IMR-90 (cell line): ENCODE data around the gene LHX1. TPM values are rescaled to one million over a fixed set of nuclear protein-coding genes. Genes with fewer than 3 reads are reported as not detected.

Experiments
- ATAC-seq: fragments of 200-7000 bp; cut with Tn5 transposase; 2 replicates; pipeline ENCODE4 v1.9.1; 2020; ENCODE audit warnings: low read depth, mild to moderate bottlenecking, moderate library complexity
- BruUV-seq: library from RNA; stranded (reverse); fragments of 400-500 nt; replicated peaks from 2 replicates; lab custom pipeline; 2021; lab: Mats Ljungman, UMichigan
- CTCF ChIA-PET: fragments of 300-600 bp; formaldehyde crosslinking; extraction: SDS; loops from one replicate; lab custom pipeline; 2021; ENCODE audit warnings: antibody characterized with exemption; lab: Yijun Ruan, JAX
- POLR2A ChIA-PET: fragments of 300-600 bp; sonication (Branson Sonifier 250); formaldehyde crosslinking; loops from one replicate; lab custom pipeline; 2022; ENCODE audit warnings: antibody characterized with exemption; ENCODE audit not compliant: unreplicated experiment; lab: Charles Lee
- DNase-seq: peaks from one replicate; pipeline ENCODE4 v3.0.0; 2013
- H2AFZ ChIP-seq: replicated peaks from 2 replicates; pipeline ENCODE3; 2013; ENCODE audit warnings: low read length, mild to moderate bottlenecking; ENCODE audit not compliant: poor library complexity
- H2AK5ac ChIP-seq: 2 replicates; pipeline ENCODE4 v1.6.1; 2013; ENCODE audit warnings: low read depth, low read length, inconsistent platforms
- H2AK9ac ChIP-seq: replicated peaks from 2 replicates; pipeline ENCODE3; 2013; ENCODE audit warnings: mild to moderate bottlenecking, low read depth, low read length, moderate library complexity; ENCODE audit not compliant: poor library complexity
- H2BK120ac ChIP-seq: 2 replicates; pipeline ENCODE4 v1.6.1; 2013; ENCODE audit warnings: low read depth, low read length, inconsistent platforms
- H2BK15ac ChIP-seq: 3 replicates; pipeline ENCODE4 v1.6.1; 2013; ENCODE audit warnings: low read depth, low read length, inconsistent platforms
- H2BK20ac ChIP-seq: 2 replicates; pipeline ENCODE4 v1.6.1; 2013; ENCODE audit warnings: low read depth, mild to moderate bottlenecking, inconsistent platforms, low read length, moderate library complexity
- H2BK5ac ChIP-seq: 2 replicates; pipeline ENCODE4 v1.6.1; 2013; ENCODE audit warnings: mild to moderate bottlenecking, low read depth, low read length, inconsistent platforms; ENCODE audit not compliant: poor library complexity, severe bottlenecking
- H3K14ac ChIP-seq: replicated peaks from 2 replicates; pipeline ENCODE4 v1.6.1; 2013; ENCODE audit warnings: low read depth, low read length, inconsistent platforms
- H3K18ac ChIP-seq: 2 replicates; pipeline ENCODE4 v1.6.1; 2013; ENCODE audit warnings: low read depth, low read length, control low read depth
- H3K23ac ChIP-seq: 2 replicates; pipeline ENCODE4 v1.6.1; 2013; ENCODE audit warnings: low read depth, low read length, inconsistent platforms
- H3K27ac ChIP-seq: 2 replicates; pipeline ENCODE4 v1.5.1; 2013; ENCODE audit warnings: mild to moderate bottlenecking, control low read depth, low read length; ENCODE audit not compliant: insufficient read depth
- H3K27me3 ChIP-seq: 2 replicates; pipeline ENCODE4 v1.6.1; 2013; ENCODE audit warnings: low read length; ENCODE audit not compliant: control insufficient read depth, insufficient read depth
- H3K36me3 ChIP-seq: 2 replicates; pipeline ENCODE4 v1.6.1; 2013; ENCODE audit warnings: low read length, mixed read lengths; ENCODE audit not compliant: control insufficient read depth, insufficient read depth
- H3K4ac ChIP-seq: 2 replicates; pipeline ENCODE4 v1.6.1; 2013; ENCODE audit warnings: low read depth, low read length, inconsistent platforms
- H3K4me1 ChIP-seq: 2 replicates; pipeline ENCODE4 v1.6.1; 2013; ENCODE audit warnings: low read length, mixed read lengths; ENCODE audit not compliant: control insufficient read depth, insufficient read depth
- H3K4me2 ChIP-seq: 2 replicates; pipeline ENCODE4 v1.6.1; 2013; ENCODE audit warnings: low read depth, mild to moderate bottlenecking, control low read depth, low read length, moderate library complexity
- H3K4me3 ChIP-seq: 2 replicates; pipeline ENCODE4 v1.5.1; 2013; ENCODE audit warnings: low read depth, mild to moderate bottlenecking, control low read depth, low read length, moderate library complexity; ENCODE audit not compliant: insufficient read depth
- H3K56ac ChIP-seq: 2 replicates; pipeline ENCODE4 v1.6.1; 2013; ENCODE audit warnings: low read length, inconsistent platforms; ENCODE audit not compliant: insufficient read depth; ENCODE audit errors: extremely low read depth
- H3K79me1 ChIP-seq, 2 experiments: 2 replicates each; pipeline ENCODE4 v1.6.1; 2013; ENCODE audit warnings: low read length in 2 of 2, inconsistent platforms in 1 of 2, low read depth in 1 of 2
- H3K9ac ChIP-seq: 2 replicates; pipeline ENCODE4 v1.6.1; 2013; ENCODE audit warnings: low read depth, low read length, control low read depth
- H3K9me1 ChIP-seq: 2 replicates; pipeline ENCODE4 v1.6.1; 2013; ENCODE audit warnings: low read length, inconsistent platforms; ENCODE audit not compliant: insufficient read depth
- H3K9me3 ChIP-seq: 2 replicates; pipeline ENCODE4 v1.6.1; 2013; ENCODE audit warnings: low read length; ENCODE audit not compliant: control insufficient read depth, insufficient read depth
- H4K20me1 ChIP-seq: 2 replicates; pipeline ENCODE4 v1.6.1; 2013; ENCODE audit warnings: low read length, inconsistent platforms; ENCODE audit not compliant: insufficient read depth
- H4K5ac ChIP-seq: 2 replicates; pipeline ENCODE4 v1.6.1; 2013; ENCODE audit warnings: mild to moderate bottlenecking, low read depth, low read length, control low read depth
- H4K8ac ChIP-seq, 2 experiments: 2 replicates each; pipeline ENCODE4 v1.6.1; 2013; ENCODE audit warnings: low read depth in 2 of 2, low read length in 2 of 2, control low read depth in 1 of 2, inconsistent platforms in 1 of 2
- H4K91ac ChIP-seq: 2 replicates; pipeline ENCODE4 v1.6.1; 2013; ENCODE audit warnings: low read depth, low read length, inconsistent platforms; ENCODE audit not compliant: insufficient read depth
- CTCF ChIP-seq: conservative IDR thresholded peaks from 2 replicates; pipeline ENCODE4 v1.5.1; 2012; ENCODE audit warnings: mild to moderate bottlenecking, low read depth, low read length, improper control_type of control experiment
- MAFK ChIP-seq: IDR thresholded peaks from 2 replicates; pipeline ENCODE4 v1.6.1; 2012; ENCODE audit warnings: low read depth, low read length, improper control_type of control experiment
- MAZ ChIP-seq: IDR thresholded peaks from 2 replicates; pipeline ENCODE4 v1.6.1; 2012; ENCODE audit warnings: low read depth, mild to moderate bottlenecking, low read length, improper control_type of control experiment, moderate library complexity, borderline replicate concordance
- MXI1 ChIP-seq: IDR thresholded peaks from 2 replicates; pipeline ENCODE4 v1.6.1; 2012; ENCODE audit warnings: low read depth, mild to moderate bottlenecking, low read length, moderate library complexity, borderline replicate concordance
- NFE2L2 ChIP-seq: fragments of 150-350 bp; IDR thresholded peaks from 2 replicates; pipeline ENCODE4 v1.6.1; 2016; ENCODE audit warnings: low read depth, mild to moderate bottlenecking, low read length
- POLR2A ChIP-seq: IDR thresholded peaks from 2 replicates; pipeline ENCODE4 v1.6.1; 2012; ENCODE audit warnings: mild to moderate bottlenecking, low read depth, low read length
- WGBS, 2 experiments: methylation state at CpG; one replicate each; pipeline versions ENCODE4 v1.1.5 to v1.1.7; 2013; ENCODE audit warnings: missing lambda C conversion rate in 2 of 2; ENCODE audit not compliant: insufficient read length in 1 of 2; ENCODE audit errors: extremely low coverage in 2 of 2; 5-methylcytosine and 5-hydroxymethylcytosine counted together
- dilution Hi-C: fragments of 300-500 bp; cut with HindIII; formaldehyde crosslinking; loops from one replicate; pipeline ENCODE4 v1.14.3; 2018; ENCODE audit warnings: low sequenced_read_pairs; ENCODE audit not compliant: unreplicated experiment
- in situ Hi-C: fragments of 300-500 bp; cut with MboI; formaldehyde crosslinking; loops from 3 replicates; pipeline ENCODE4 v1.14.3; 2019; ENCODE audit warnings: low sequenced_read_pairs, inconsistent platforms, mixed read lengths
- intact Hi-C: fragments of 100-400 bp; cut with micrococcal nuclease; formaldehyde crosslinking; loops from 2 replicates; pipeline ENCODE4 v1.10.0; 2022
- polyA plus RNA-seq, 3 experiments: library from polyadenylated mRNA; depleted of rRNA; stranded (reverse); fragments of >200 nt; gene quantifications; 2 replicates each; pipeline ENCODE4 v1.2.3, GENCODE V29; 2012; ENCODE audit warnings: low replicate concordance in 1 of 3
- total RNA-seq: library from RNA; depleted of rRNA; stranded (reverse); fragments of >200 nt; gene quantifications from 2 replicates; pipeline ENCODE4 v1.2.3, GENCODE V29; 2012

The LHX1 gene
- total and polyA plus RNA-seq, 2 of the 4 experiments (the other 2 are of a cell fraction), result not detected

GRCh38 chr17:36920032-36921005 is 17.0 kb upstream of the LHX1 start:
- Histone ChIP-seq H2BK5ac (no peak overlapping the region), H2BK20ac (no peak overlapping the region), H3K56ac (no peak overlapping the region), H4K20me1 (no peaks in the 10 kb centered on the region), H2AK5ac (no peak overlapping the region), H2AFZ (peak overlapping the region; percentile 2), H3K9me1 (no peaks in the 10 kb centered on the region), H4K91ac (no peak overlapping the region), H3K23ac (no peak overlapping the region), H4K5ac (no peak overlapping the region), H2AK9ac (no peak overlapping the region), H3K27ac (no peak overlapping the region), H3K18ac (no peak overlapping the region), H3K4me1 (no peaks in the 10 kb centered on the region), H4K8ac (no peak overlapping the region), H3K79me1 (no peaks in the 10 kb centered on the region), H3K4ac (no peak overlapping the region), H3K14ac (no peak overlapping the region), H3K4me3 (no peak overlapping the region), H3K9me3 (no peaks in the 10 kb centered on the region), H2BK120ac (no peak overlapping the region), H3K27me3 (peaks cover 50% of the 10 kb centered on the region), H2BK15ac (no peak overlapping the region), H3K9ac (no peak overlapping the region), H3K4me2 (no peak overlapping the region), H3K36me3 (no peaks in the 10 kb centered on the region)
- ATAC-seq (no peak), DNase-seq (peak; percentile 46)
- ChIA-PET CTCF (no interaction called here), POLR2A (no interaction called here)
- intact Hi-C loops (no loop called here), dilution Hi-C loops (no loop called here), in situ Hi-C loops (no loop called here)
- TF ChIP-seq POLR2A, result no peak
- peak; percentile 41; the same call in 1 of the 2 replicates for TF ChIP-seq MAZ
- TF ChIP-seq MAFK, result no peak
- no peak for TF ChIP-seq CTCF
- no peak for TF ChIP-seq MXI1
- TF ChIP-seq NFE2L2, result 0 out of 2 replicates have a peak, but pooled peaks have one; percentile 10
- WGBS, 2 experiments, result no CpG with 5 or more reads among the region's 18 CpGs
- no TSS peak for BruUV-seq
